Measurements from ENCODE around the gene KRT5.
"Not testable (repeated sequence)": the region's sequence is repeated elsewhere in the genome, so short reads cannot be mapped to it uniquely, and the experiment has no call there.

KRT5 gene

DNA sequence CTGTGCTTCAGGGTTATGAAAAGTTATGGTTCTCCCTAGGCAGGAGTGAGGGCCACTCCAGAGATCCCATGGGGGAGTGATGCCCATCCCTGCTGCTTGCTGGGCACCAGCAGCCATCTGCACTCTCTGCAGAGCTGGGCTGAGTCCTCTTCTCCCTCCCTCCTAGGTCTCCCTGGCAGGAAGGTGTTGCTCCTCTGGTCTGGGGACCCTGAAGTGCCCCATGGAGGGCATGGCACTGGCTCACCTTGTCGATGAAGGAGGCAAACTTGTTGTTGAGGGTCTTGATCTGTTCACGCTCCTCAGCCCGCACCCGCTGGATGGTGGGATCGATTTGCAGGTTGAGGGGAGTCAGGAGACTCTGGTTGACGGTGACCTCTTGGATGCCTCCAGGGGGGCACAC, 27.8 kb downstream of the KRT5 start:
- not testable (repeated sequence) for DNase-seq

DNA sequence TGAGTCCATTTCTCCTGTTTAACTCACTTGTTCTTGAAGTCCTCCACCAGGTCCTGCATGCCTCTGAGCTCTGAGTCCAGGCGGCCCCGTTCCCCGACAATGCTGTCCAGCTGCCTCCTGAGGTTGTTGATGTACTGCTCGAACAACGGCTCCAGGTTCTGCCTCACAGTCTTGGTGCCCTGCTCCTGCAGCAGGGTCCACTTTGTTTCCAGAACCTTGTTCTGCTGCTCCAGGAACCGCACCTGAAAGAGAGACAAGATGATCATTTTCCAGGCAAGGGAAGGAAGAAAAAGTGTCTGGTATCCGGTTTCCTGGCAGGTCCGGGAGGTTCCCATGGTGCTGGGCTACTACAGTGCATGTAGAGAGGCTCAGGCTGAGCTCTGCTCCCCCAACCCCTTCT, 28.7 kb downstream of the KRT5 start:
- DNase-seq, result not testable (repeated sequence)

DNA sequence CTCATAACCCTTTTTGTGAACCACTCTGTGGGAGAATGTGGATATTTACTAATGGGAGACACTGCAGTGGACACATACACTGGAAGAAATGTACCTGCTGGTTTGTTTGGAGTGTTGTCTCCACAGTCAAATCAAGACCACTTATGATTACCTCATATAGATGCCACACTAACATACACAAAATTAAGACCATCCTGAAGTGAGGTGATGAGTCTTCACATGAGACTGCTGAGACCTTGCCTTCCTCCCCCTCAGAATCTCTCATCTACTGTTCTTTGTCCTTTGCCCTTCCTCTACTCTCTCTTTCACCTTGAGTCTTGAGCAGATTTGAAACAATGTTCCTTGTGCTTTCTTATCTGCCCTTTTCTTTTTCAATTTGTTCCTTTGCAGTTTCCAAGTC, 31.5 kb downstream of the KRT5 start:
- no peak for DNase-seq

- DNase-seq, result not testable (repeated sequence)
Measured at GRCh38 chr12:52487744-52488443, 32.3 kb downstream of the KRT5 start.

- DNase-seq, result no peak
Measured at GRCh38 chr12:52487211-52487610, 33.0 kb downstream of the KRT5 start.

- DNase-seq, result no peak
Measured at GRCh38 chr12:52486166-52487105, 33.8 kb downstream of the KRT5 start.

DNA sequence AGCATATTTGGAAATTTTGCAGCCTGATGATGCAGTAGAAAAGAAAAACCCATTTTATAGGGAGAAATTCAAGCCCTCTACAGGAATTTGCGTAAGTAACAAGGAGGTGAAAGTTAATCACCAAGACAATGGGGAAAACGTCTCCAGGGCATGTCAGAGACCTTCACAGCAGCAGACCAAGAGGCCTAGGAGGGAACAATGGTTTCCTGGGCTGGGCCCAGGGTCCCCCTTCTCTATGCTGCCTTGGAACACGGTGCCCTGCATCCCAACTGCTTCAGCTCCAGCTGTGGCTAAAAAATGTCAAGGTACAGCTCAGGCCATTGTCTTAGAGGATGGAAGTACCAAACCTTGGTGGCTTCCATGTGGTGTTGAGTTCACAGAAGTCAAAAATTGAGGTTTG, 40.1 kb downstream of the KRT5 start:
- no peak for DNase-seq

- DNase-seq, result no peak
Measured at GRCh38 chr12:52477651-52478050, 42.5 kb downstream of the KRT5 start.

GRCh38 chr12:52474212-52474611, 46.0 kb downstream of the KRT5 start:
- DNase-seq, result no peak

DNA sequence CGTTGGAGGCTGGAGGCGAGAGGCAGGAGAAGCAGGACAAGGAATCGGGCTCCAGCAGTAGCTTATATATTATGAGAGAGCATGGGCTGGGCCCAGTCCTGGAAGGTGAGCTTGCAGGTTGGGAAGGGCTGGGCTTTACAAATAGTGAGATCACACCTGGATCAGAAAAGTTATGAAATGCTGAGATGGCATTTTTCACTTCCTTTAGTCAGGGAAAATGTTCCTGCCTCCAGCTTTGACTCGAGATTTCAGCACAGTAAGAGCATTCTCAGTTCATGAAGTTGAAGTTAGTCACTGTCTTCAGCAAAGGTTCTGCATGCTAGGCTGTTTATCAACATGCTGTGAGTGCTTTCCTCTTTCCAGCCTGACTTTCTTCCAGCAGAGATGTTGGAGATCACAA, 46.4 kb downstream of the KRT5 start, which contains the start of gene KRT6C:
KRT6C (minus strand) TSS at position 38 of the 400 bp plus-strand sequence. CDS start 68 bp downstream, outside the sequence.
- no peak for DNase-seq

- DNase-seq, result no peak
Measured at GRCh38 chr12:52469853-52470252, 50.3 kb downstream of the KRT5 start.

- no peak for DNase-seq
Measured at GRCh38 chr12:52464897-52465296, 55.3 kb downstream of the KRT5 start.

All from NCI-H345 (cell line).